ENCODE results near the gene PCDH12.

DNA sequence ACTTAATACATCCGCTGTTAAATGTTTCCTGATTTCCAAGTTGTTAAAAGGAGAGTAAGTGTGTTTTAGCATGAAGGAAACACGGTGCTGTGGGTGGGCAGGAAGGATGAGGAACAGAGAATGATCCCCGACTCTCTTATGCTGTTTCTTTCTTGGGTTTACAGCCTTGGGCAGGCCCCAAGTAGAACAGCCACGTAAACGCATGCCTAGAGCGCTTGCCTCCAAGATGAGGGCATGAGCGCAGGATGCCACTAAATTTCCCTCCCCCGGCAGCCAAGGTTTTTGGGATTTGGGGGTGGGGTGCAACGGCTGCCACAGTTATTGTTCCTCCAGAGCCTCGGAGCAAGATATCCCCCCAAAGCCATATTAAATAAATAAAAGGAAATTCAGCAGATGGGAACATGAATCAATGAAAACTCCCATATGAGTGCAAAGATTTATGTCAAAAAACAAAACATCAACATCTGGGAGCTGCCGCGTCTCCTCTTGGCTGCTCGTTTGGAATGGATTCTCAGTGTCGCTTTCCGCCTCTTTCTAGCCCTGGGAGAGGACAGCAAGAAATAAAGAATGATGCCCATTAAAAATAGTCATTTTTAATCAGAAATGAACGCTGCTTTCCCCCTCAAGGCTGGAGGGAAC, 44.3 kb downstream of the PCDH12 start:
- TF ChIP-seq EZH2 (IDR thresholded peaks at IDR 0.05; ENCODE audit: borderline replicate concordance, low read length) = no peak
- TF ChIP-seq, protein P1, sequence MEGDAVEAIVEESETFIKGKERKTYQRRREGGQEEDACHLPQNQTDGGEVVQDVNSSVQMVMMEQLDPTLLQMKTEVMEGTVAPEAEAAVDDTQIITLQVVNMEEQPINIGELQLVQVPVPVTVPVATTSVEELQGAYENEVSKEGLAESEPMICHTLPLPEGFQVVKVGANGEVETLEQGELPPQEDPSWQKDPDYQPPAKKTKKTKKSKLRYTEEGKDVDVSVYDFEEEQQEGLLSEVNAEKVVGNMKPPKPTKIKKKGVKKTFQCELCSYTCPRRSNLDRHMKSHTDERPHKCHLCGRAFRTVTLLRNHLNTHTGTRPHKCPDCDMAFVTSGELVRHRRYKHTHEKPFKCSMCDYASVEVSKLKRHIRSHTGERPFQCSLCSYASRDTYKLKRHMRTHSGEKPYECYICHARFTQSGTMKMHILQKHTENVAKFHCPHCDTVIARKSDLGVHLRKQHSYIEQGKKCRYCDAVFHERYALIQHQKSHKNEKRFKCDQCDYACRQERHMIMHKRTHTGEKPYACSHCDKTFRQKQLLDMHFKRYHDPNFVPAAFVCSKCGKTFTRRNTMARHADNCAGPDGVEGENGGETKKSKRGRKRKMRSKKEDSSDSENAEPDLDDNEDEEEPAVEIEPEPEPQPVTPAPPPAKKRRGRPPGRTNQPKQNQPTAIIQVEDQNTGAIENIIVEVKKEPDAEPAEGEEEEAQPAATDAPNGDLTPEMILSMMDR (conservative IDR thresholded peaks at IDR 0.05 in 1 of 2, IDR thresholded peaks at IDR 0.05 in 1 of 2; ENCODE audit: extremely low read depth in 1 of 2, insufficient read depth in 1 of 2, low read depth in 1 of 2, low read length in 2 of 2) = no peak
